ENCODE results near the gene MDGA2.
A peak's percentile ranks its signal among the peaks of the same experiment; 100 is the strongest.

The MDGA2 gene

DNA sequence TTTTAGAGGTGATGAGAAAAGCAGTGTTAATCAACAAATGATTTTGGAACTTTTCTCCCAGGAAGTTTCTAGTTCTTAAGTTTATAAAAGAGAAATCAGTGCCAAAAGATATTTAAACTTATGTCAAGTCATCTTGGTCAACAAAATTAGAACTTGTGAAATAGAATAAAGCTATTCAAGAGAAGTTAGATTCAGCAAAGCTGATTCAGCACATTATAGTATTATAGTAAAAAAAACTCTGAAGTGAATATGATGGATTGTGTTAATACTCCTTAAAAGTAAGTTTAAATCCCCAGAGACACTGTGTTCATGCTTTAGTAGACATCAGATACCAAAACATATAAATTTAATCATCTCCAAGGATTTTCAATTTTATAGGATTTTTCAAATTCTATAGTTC lies 813.7 kb downstream of the MDGA2 start:
- DNase-seq: no peak

DNA sequence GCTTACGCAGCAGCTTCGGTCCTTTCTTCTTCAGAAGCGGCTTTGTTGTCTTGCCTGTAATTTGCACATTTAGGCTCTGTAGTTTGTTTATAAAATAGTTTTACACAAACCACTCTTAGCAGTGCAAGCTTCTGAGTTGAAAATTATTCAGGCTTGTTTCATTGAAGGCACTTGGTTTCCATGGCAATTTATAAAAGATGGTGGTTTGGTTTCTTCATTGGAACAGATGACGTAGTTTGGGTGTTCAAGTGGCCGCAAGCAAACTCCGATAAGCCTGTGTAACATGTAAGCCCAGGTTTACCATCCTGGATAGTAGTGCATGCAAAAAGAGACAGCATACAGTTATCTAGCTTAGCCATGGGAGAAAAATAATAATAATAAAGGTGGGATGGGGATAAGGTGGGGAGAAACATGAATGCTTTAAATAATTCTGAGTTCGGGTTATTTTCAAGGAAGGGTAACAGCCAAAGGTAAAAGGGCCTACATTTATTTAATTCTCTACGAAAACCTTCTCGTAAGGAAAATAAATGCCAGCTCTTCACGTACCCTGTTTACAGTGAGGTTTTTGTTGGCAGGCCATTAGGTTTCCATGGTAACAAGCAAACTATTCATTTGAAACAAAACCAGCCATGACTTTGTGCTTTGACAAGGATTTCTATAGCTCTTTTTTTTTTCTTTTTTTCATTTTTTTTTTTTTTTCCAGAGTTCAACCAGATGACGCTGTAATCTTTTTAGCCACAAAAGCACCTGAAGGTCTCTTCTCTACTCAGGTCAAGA lies 834.3 kb downstream of the MDGA2 start:
- DNase-seq: no peak

DNA sequence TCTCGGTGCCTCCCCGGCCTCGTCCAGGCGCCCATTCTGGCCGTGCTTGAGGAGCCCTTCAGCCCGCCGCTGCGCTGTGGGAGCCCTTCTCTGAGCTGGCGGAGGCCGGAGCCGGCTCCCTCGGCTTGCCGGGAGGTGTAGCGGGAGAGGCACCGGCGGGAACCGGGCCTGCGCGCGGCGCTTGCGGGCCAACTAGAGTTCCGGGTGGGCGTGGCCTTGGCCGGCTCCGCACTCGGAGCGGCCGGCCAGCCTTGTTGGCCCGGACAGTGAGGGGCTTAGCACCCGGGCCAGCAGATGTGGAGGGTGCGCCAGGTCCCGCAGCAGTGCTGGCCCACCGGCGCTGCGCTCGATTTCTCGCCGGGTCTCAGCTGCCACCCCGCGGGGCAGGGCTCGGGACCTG lies 855.1 kb downstream of the MDGA2 start:
- peak; percentile 9 for DNase-seq

DNA sequence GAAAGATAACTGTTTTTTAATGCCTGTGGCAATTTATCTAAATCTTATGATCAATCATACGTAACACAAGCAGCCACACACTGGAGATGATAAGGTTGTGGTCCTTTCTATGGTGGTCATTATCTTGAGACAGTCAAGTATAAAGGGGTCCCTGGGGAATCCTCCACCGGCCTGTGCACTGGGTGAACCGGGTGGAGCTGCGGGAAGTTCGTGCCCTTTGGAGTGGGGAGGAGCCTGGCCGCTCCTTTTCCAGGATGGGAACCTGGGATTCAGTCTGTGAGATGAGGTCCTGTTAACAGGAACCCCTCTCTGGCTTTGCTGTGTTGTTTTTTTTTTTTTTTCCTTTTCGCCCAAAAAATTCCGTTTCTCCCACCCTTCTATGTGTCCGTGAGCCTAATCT lies 856.3 kb downstream of the MDGA2 start:
- DNase-seq: no peak

DNA sequence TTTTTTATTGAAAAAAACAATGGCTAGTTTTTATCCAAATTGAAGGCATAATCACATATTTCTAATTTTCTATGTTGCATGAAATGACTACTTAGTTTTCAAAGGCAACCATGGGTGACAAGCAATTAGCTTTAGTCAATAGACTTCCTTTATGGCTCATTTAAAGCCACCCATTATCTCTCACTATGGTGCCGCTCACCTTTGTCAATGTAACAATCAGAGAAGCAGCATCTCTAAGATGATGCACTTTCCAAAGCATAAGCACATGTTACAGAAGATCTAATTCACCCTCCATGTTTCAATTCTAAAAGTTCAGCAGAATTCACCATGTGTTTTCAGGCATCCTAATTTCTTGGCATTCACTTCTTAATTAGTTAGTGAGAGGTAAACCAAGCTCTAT lies 857.3 kb downstream of the MDGA2 start:
- DNase-seq: no peak

DNA sequence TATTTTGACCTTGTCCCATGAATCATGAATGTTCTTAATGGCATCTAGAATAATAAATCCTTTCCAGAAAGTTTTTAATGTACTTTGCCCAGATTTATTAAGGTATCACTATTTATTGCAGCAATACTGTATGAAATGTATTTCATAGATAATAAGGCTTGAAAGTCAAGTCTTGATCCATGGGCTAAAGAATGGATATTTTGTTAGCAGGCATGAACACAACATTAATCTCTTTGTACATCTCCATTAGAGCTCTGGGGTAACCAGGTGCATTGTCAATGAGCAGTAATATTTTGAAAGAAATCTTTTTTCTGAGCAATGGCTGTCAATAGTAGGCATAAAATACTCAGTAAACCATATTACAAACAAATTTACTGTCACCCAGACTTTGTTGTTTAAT lies 882.3 kb downstream of the MDGA2 start:
- no peak for DNase-seq

Data from activated gamma-delta T cell (primary cell).